ENCODE results near the gene RNF8. TPM values are rescaled to one million over a fixed set of nuclear protein-coding genes. Genes with fewer than 3 reads are reported as not detected.

The RNF8 gene
- total and polyA plus RNA-seq, 2 donors (not counting 3 experiments of a cell fraction or from before 2014, with no cell fraction given): 16.6 to 27.3 TPM

DNA sequence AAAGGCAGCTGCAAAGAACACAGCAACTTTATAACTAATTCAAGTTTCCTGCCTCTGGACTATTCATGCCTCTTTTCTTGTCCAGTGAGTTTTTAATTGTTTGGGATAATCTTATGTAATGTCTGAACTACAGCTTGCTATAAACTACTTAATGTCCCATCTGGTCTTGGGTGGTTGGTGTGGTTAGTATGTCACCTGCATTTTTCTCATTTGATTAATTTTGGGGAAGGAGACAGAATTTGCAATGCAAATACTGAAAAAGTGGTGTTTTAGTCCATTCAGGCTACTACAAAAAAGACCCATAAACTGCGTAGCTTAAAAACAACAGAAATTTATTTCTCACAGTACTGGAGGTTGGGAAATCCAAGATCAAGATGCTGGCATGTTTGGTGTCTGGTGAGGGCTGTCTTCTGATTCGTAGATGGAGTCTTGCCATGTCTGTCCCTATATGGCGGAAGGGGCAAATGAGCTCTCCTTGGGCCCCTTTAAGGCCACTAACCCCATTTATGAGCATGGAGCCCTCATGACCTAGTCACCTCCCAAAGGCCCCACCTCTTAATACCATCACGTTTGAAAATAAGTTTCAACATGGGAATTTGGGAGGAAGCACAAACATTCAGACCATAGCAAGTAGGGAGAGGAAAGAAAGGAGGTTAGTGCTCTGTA lies 22.4 kb downstream of the RNF8 start:
- FAIRE-seq (no peak), DNase-seq (ENCODE audit: low read depth, low spot score) (no peak)
- Histone ChIP-seq H3K9ac (replicated peaks; ENCODE audit: extremely low read depth, insufficient read depth, low read length) (no peak overlapping the region), H3K4me3 (replicated peaks in 1 of 3; ENCODE audit: insufficient read depth in 1 of 3, low read depth in 1 of 3, low read length in 3 of 3) (no peak overlapping the region), H3K4me1 (ENCODE audit: control insufficient read depth, extremely low read depth, insufficient read depth, low read length) (no peaks in the 10 kb centered on the region), H3K9me1 (replicated peaks; ENCODE audit: control insufficient read depth, extremely low read depth, insufficient read depth, low read length) (no peaks in the 10 kb centered on the region), H3K27me3 (ENCODE audit: control insufficient read depth in 2 of 2, insufficient read depth in 2 of 2, low read length in 2 of 2) (no peaks in the 10 kb centered on the region), H3K9me3 (replicated peaks; ENCODE audit: control insufficient read depth, insufficient read depth, low read length) (no peaks in the 10 kb centered on the region), H3K36me3 (ENCODE audit: control insufficient read depth in 2 of 2, extremely low read depth in 1 of 2, insufficient read depth in 2 of 2, low read length in 2 of 2) (peaks cover 3 to 4% of the 10 kb centered on the region in 2 experiments), H4K20me1 (replicated peaks; ENCODE audit: control insufficient read depth, extremely low read depth, insufficient read depth, low read length) (no peaks in the 10 kb centered on the region), H3K4me2 (ENCODE audit: insufficient read depth, low read length) (no peak overlapping the region), H2AFZ (ENCODE audit: low read depth, low read length) (no peak overlapping the region), H3K79me2 (ENCODE audit: control insufficient read depth, insufficient read depth, low read length) (no peaks in the 10 kb centered on the region), H3K27ac (ENCODE audit: insufficient read depth, low read depth, low read length) (no peak overlapping the region)
- ChIA-PET POLR2A (no interaction called here), CTCF (no interaction called here)
- TF ChIP-seq POLR2A (IDR thresholded peaks at IDR 0.05; ENCODE audit: low read depth, low read length) (no peak), MYC (IDR thresholded peaks at IDR 0.05; ENCODE audit: low read depth, low read length) (no peak), JUN (IDR thresholded peaks at IDR 0.05; ENCODE audit: borderline replicate concordance, insufficient read depth, insufficient read length, low read depth) (no peak), EZH2 (IDR thresholded peaks at IDR 0.05; ENCODE audit: borderline replicate concordance, low read depth, low read length, severe bottlenecking) (no peak), FOS (IDR thresholded peaks at IDR 0.05; ENCODE audit: borderline replicate concordance, insufficient read depth, low read length) (no peak), POLR2AphosphoS5 (IDR thresholded peaks at IDR 0.05; ENCODE audit: insufficient read depth, low read depth, low read length) (no peak), GATA2 (IDR thresholded peaks at IDR 0.05; ENCODE audit: insufficient read depth, insufficient read length, low read depth, low read length) (no peak)
- TF ChIP-seq, protein P1, sequence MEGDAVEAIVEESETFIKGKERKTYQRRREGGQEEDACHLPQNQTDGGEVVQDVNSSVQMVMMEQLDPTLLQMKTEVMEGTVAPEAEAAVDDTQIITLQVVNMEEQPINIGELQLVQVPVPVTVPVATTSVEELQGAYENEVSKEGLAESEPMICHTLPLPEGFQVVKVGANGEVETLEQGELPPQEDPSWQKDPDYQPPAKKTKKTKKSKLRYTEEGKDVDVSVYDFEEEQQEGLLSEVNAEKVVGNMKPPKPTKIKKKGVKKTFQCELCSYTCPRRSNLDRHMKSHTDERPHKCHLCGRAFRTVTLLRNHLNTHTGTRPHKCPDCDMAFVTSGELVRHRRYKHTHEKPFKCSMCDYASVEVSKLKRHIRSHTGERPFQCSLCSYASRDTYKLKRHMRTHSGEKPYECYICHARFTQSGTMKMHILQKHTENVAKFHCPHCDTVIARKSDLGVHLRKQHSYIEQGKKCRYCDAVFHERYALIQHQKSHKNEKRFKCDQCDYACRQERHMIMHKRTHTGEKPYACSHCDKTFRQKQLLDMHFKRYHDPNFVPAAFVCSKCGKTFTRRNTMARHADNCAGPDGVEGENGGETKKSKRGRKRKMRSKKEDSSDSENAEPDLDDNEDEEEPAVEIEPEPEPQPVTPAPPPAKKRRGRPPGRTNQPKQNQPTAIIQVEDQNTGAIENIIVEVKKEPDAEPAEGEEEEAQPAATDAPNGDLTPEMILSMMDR (IDR thresholded peaks at IDR 0.05; ENCODE audit: extremely low read depth in 1 of 2, insufficient read depth in 1 of 2, low read depth in 1 of 2, low read length in 2 of 2): no peak
- TF ChIP-seq, protein P2, sequence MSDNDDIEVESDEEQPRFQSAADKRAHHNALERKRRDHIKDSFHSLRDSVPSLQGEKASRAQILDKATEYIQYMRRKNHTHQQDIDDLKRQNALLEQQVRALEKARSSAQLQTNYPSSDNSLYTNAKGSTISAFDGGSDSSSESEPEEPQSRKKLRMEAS (IDR thresholded peaks at IDR 0.05; ENCODE audit: insufficient read depth, insufficient read length): no peak
- intact Hi-C loops (cut with micrococcal nuclease): no loop called here
- dilution Hi-C loops (cut with MboI; ENCODE audit: extremely low pct_ligation_motif_present, low sequenced_read_pairs): no loop called here
- BruUV-seq (replicated peaks): no TSS peak
